Fibroblast of pulmonary artery (primary cell): Measurements from ENCODE around the gene SGPL1.

Experiments used
- DNase-seq: peaks from one replicate; pipeline ENCODE4 v3.0.0-alpha.2; 2010; ENCODE audit warnings: low read depth
- H3K4me3 ChIP-seq: replicated peaks from 2 replicates; pipeline ENCODE4 v1.5.1; 2011; ENCODE audit warnings: low read depth, mild to moderate bottlenecking, control low read depth, low read length, moderate library complexity
- CTCF ChIP-seq: IDR thresholded peaks from 2 replicates; pipeline ENCODE4 v1.5.1; 2011; ENCODE audit warnings: mild to moderate bottlenecking, control low read depth, low read length, inconsistent platforms; ENCODE audit errors: missing control alignments

The SGPL1 gene

GRCh38 chr10:70781461-70782051 is 34.2 kb upstream of the SGPL1 start:
- H3K4me3 ChIP-seq, result no peak overlapping the region
- TF ChIP-seq CTCF, result no peak
- DNase-seq, result no peak

- no peak for TF ChIP-seq CTCF
- no peak for DNase-seq
- no peak overlapping the region for H3K4me3 ChIP-seq
These were observed 33.5 kb upstream of the SGPL1 start for GRCh38 chr10:70782086-70782745.

GRCh38 chr10:70782746-70783680 is 32.7 kb upstream of the SGPL1 start:
- no peak overlapping the region for H3K4me3 ChIP-seq
- DNase-seq, result no peak
- no peak for TF ChIP-seq CTCF

- H3K4me3 ChIP-seq, result no peak overlapping the region
- no peak for TF ChIP-seq CTCF
- DNase-seq, result no peak
These were observed 31.7 kb upstream of the SGPL1 start for GRCh38 chr10:70784016-70784415.

GRCh38 chr10:70784471-70784870 is 31.3 kb upstream of the SGPL1 start:
- no peak for DNase-seq
- TF ChIP-seq CTCF, result no peak
- H3K4me3 ChIP-seq, result no peak overlapping the region

- DNase-seq, result no peak
- TF ChIP-seq CTCF, result no peak
- no peak within 1 kb of the TSS for H3K4me3 ChIP-seq
These were observed 30.6 kb upstream of the SGPL1 start, which contains the start of gene TBATA for GRCh38 chr10:70785190-70785589. Gene TBATA (minus strand): TSS chr10:70785377. CDS start chr10:70783379, 1,998 bp downstream.
